ENCODE measurements around the gene SCAMP1.

DNA sequence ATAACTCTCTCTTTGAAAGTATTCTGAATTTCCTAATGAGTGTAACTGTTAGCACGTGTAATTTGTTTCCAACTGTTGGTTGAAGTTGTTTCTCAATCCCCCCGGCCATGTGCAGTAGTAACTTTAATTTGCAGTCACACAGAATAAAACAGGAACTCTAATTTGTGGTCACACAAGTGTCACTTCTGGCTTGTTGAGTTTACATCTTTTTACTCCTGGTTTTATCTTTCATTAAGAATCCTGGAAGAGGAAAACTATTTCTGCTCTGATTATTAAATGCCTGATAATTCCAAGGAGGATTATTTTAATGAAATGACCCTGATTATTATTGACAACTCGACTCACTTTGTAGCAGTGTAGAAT lies 1.2 kb downstream of the SCAMP1 start:
- TF ChIP-seq, protein P1, sequence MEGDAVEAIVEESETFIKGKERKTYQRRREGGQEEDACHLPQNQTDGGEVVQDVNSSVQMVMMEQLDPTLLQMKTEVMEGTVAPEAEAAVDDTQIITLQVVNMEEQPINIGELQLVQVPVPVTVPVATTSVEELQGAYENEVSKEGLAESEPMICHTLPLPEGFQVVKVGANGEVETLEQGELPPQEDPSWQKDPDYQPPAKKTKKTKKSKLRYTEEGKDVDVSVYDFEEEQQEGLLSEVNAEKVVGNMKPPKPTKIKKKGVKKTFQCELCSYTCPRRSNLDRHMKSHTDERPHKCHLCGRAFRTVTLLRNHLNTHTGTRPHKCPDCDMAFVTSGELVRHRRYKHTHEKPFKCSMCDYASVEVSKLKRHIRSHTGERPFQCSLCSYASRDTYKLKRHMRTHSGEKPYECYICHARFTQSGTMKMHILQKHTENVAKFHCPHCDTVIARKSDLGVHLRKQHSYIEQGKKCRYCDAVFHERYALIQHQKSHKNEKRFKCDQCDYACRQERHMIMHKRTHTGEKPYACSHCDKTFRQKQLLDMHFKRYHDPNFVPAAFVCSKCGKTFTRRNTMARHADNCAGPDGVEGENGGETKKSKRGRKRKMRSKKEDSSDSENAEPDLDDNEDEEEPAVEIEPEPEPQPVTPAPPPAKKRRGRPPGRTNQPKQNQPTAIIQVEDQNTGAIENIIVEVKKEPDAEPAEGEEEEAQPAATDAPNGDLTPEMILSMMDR (IDR thresholded peaks at IDR 0.05), result no peak
- no peak for TF ChIP-seq FOXP1 (CRISPR knock-in tag; IDR thresholded peaks at IDR 0.05; ENCODE audit: borderline replicate concordance)
- no peak for TF ChIP-seq TEAD4 (CRISPR knock-in tag; IDR thresholded peaks at IDR 0.05)
- no peak for TF ChIP-seq ZBTB21 (CRISPR knock-in tag; IDR thresholded peaks at IDR 0.05; ENCODE audit: borderline replicate concordance)
- TF ChIP-seq MYBL2 (CRISPR knock-in tag; IDR thresholded peaks at IDR 0.05), result no peak
- TF ChIP-seq, protein P2, sequence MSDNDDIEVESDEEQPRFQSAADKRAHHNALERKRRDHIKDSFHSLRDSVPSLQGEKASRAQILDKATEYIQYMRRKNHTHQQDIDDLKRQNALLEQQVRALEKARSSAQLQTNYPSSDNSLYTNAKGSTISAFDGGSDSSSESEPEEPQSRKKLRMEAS (CRISPR knock-in tag; IDR thresholded peaks at IDR 0.05), result no peak
- TF ChIP-seq, protein P3, sequence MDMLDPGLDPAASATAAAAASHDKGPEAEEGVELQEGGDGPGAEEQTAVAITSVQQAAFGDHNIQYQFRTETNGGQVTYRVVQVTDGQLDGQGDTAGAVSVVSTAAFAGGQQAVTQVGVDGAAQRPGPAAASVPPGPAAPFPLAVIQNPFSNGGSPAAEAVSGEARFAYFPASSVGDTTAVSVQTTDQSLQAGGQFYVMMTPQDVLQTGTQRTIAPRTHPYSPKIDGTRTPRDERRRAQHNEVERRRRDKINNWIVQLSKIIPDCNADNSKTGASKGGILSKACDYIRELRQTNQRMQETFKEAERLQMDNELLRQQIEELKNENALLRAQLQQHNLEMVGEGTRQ (CRISPR knock-in tag; IDR thresholded peaks at IDR 0.05), result no peak

Measured in WTC11 (cell line).